Stimulated activated naive CD8-positive, alpha-beta T cell treated with anti-CD3 and anti-CD28 coated beads, Interleukin-15, amount 100 ng/mL, for 72 hours (primary cell): ENCODE results near the gene CEP78.
"Not testable (repeated sequence)": the region's sequence is repeated elsewhere in the genome, so short reads cannot be mapped to it uniquely, and the experiment has no call there.

Source experiments
- ATAC-seq: fragments of 150-1000 bp; cut with Tn5 transposase; 2 replicates; pipeline ENCODE4 v1.10.0; 2021; ENCODE audit warnings: mild to moderate bottlenecking, moderate library complexity
- DNase-seq, 2 donors: peaks; one replicate each; pipeline ENCODE4 v3.0.0; 2021 to 2022
- H3K27ac Mint-ChIP-seq, 2 donors: one replicate each; pipeline ENCODE4 v1.8.0; 2022; ENCODE audit warnings: mild to moderate bottlenecking in 2 of 2, mixed read lengths in 2 of 2, moderate library complexity in 2 of 2
- H3K27me3 Mint-ChIP-seq: one replicate; pipeline ENCODE4 v1.8.0; 2022; ENCODE audit warnings: mixed read lengths
- H3K4me1 Mint-ChIP-seq: one replicate; pipeline ENCODE4 v1.8.0; 2022; ENCODE audit warnings: mild to moderate bottlenecking, mixed read lengths
- H3K4me3 Mint-ChIP-seq, 2 donors: one replicate each; pipeline ENCODE4 v1.8.0; 2022; ENCODE audit warnings: mild to moderate bottlenecking in 2 of 2, mixed read lengths in 2 of 2, moderate library complexity in 1 of 2
- H3K9me3 Mint-ChIP-seq, 2 donors: one replicate each; pipeline ENCODE4 v1.8.0; 2022; ENCODE audit warnings: mixed read lengths in 2 of 2

Gene CEP78, protein sequence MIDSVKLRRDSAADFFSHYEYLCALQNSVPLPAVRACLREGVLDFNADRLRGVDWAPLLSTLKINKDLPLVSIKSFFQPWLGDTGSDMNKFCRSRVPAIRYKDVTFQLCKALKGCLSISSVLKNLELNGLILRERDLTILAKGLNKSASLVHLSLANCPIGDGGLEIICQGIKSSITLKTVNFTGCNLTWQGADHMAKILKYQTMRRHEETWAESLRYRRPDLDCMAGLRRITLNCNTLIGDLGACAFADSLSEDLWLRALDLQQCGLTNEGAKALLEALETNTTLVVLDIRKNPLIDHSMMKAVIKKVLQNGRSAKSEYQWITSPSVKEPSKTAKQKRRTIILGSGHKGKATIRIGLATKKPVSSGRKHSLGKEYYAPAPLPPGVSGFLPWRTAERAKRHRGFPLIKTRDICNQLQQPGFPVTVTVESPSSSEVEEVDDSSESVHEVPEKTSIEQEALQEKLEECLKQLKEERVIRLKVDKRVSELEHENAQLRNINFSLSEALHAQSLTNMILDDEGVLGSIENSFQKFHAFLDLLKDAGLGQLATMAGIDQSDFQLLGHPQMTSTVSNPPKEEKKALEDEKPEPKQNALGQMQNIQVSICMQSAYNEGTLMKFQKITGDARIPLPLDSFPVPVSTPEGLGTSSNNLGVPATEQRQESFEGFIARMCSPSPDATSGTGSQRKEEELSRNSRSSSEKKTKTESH

DNA sequence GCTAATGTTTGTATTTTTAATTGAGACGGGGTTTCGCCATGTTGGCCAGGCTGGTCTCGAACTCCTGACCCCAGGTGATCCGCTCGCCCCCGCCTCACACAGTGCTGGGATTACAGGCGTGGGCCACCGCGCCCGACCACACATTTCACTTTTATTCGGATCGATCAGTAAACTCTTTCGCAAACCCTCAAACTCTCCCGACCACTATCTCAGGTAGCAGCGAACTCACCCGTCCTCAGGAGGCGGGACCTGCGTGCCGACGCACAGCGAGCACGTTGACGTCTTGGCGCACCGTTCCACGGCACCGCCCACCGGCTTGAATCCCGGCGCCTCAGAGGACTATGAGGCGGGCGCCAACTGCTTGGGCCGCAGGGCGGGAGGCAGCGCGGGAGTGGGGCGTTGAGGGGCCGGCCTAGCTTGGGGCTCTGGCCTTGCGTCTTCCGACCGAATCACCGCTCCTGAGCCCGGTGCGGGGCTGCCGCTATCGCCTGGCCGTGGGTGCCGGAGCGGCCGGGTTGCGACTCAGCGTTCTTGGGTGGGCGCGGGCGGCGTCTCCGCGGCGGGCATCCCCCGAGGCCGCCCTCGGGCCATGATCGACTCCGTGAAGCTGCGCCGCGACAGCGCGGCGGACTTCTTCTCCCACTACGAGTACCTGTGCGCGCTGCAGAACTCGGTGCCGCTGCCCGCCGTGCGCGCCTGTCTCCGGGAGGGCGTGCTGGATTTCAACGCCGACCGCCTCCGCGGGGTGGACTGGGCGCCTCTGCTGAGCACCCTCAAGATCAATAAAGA, at the start of gene CEP78:
CEP78 (plus strand) TSS at position 314 of the 789 bp plus-strand sequence; CDS start at position 590, 276 bp downstream.
- no peaks in the 10 kb centered on the region for H3K27me3 Mint-ChIP-seq
- peak within 1 kb of the TSS; percentile 85 to 90 for H3K27ac Mint-ChIP-seq
- DNase-seq (peak; percentile 89 to 91), ATAC-seq (peak; percentile 97)
- H3K4me3 Mint-ChIP-seq: peak within 1 kb of the TSS; percentile 83 to 95
- peaks cover 33% of the 10 kb centered on the region for H3K4me1 Mint-ChIP-seq
- no peaks in the 10 kb centered on the region for H3K9me3 Mint-ChIP-seq

DNA sequence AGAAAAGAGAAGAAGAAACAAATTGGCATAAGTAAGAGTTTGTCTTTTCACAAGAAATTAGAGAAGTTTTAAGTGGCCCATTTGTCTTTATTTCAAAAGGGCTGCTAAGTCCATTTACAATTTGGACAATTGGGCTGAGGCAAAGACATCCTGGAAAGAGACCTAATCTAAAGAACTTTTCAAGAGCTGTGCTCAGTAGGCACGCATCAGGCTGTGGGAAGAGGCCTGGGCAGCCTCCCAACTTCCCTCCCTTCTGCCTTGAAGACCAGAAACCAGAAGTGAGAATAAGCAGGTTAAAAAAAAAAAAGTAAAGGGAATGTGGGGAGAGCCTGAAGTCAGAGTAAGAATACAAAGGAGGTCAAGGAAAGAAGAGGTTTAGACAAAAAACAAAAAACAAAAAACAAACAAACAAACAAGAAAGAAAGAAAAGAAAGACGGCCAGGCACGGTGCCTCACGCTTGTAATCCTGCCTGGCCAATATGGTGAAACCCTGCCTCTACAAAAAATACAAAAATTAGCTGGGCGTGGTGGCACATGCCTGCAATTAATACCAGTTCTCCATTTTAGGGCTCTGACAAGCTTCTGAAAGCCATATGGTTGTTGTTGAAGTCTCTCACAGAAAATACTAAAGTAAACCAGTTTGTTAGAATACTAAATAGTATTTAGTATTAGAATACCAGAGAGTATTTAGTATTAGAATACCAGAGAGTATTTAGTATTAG, 48.0 kb upstream of the CEP78 start:
- Mint-ChIP-seq H3K4me3 (no peak overlapping the region), H3K27ac (no peak overlapping the region), H3K4me1 (peaks cover 6% of the 10 kb centered on the region), H3K9me3 (peaks cover 0 to 7% of the 10 kb centered on the region in 2 donors), H3K27me3 (no peaks in the 10 kb centered on the region)
- ATAC-seq: no peak
- no peak for DNase-seq

DNA sequence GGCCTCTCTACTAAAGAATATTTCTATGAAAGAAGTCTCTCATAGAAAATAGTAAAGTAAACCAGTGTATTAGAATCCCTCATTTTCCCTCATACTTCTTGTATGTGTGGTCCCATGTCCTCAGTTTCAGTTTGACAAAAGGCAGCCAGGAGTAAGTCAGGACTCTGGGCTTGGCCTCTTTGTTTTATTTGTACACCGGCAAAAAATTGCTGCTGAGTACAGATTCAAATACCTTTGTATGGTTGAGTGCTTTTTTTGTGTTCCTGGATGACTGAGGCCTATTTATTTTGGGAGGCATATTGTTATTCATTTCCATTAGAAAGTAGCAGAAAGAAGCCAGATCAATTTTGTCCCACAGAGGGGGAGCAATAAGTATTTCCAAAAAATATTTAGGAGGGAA, 47.3 kb upstream of the CEP78 start:
- Mint-ChIP-seq H3K27ac (no peak overlapping the region), H3K27me3 (no peaks in the 10 kb centered on the region), H3K9me3 (peaks cover 0 to 14% of the 10 kb centered on the region in 2 donors), H3K4me3 (no peak overlapping the region), H3K4me1 (peaks cover 12% of the 10 kb centered on the region)
- no peak for DNase-seq
- no peak for ATAC-seq

DNA sequence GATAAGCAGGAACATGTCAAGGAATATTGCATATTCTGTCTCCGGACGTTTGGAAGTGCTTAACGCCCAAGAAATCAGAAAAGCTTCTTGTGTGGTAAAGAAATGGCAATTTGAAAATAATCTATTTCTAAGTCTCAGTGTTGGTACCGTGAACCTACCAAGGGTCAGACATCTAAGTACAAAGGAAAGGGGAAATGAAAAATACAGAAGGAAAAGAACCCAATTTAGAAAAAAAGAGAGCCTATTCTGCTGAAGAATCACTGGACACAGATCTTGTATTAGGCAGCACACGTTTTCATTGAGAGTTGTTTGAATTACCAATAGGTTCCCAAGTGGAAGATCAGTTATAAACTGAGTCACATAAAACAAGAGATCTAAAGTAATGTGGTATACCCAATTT, 46.9 kb upstream of the CEP78 start:
- Mint-ChIP-seq H3K27ac (no peak overlapping the region), H3K4me1 (peaks cover 14% of the 10 kb centered on the region), H3K27me3 (no peaks in the 10 kb centered on the region), H3K4me3 (no peak overlapping the region), H3K9me3 (peaks cover 0 to 18% of the 10 kb centered on the region in 2 donors)
- DNase-seq (no peak), ATAC-seq (no peak)

DNA sequence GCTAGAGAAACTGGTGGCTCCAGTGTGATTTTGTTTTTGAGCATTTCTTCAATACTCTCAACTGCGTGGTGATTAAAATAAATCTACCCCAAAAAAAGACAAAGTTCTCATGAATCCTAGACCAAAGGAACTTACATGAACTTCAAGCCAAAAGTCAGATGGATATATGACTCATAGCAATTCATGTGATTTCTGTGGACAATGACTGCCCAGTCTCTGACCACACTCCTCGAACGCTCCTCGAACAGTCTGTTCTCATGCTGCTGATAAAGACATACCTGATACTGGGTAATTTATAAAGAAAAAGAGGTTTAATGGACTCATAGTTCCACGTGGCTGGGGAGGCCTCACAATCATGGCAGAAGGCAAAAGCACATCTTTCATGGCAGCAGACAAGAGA, 46.4 kb upstream of the CEP78 start:
- Mint-ChIP-seq H3K4me1 (peaks cover 14% of the 10 kb centered on the region), H3K27me3 (no peaks in the 10 kb centered on the region), H3K9me3 (peaks cover 4 to 22% of the 10 kb centered on the region in 2 donors)

DNA sequence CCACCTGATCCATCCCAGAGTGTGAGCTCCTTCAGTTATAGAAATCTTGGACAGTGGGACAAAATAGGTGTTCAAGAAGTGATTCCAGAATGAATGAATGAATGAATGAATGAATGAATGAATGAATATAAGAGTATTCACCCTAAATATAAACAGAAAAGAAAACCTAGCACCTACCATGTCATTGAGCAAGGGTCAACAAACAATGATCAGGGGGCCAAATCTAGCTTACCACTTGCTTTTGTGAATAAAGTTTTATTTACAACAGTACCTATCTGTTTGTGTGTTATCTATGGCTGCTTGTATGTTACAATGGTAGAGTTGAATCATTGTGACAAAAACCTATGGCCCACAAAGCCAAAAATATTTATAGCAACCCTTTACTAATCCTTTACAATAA, 43.9 kb upstream of the CEP78 start:
- DNase-seq (no peak), ATAC-seq (no peak)
- Mint-ChIP-seq H3K9me3 (peaks cover 5 to 30% of the 10 kb centered on the region in 2 donors), H3K27ac (no peak overlapping the region), H3K4me3 (no peak overlapping the region), H3K4me1 (peaks cover 14% of the 10 kb centered on the region), H3K27me3 (no peaks in the 10 kb centered on the region)

More for the DNA sequence above, 46.4 kb upstream of the CEP78 start:
- Mint-ChIP-seq H3K27ac (no peak overlapping the region), H3K4me3 (no peak overlapping the region)
- no peak for DNase-seq
- ATAC-seq: no peak

DNA sequence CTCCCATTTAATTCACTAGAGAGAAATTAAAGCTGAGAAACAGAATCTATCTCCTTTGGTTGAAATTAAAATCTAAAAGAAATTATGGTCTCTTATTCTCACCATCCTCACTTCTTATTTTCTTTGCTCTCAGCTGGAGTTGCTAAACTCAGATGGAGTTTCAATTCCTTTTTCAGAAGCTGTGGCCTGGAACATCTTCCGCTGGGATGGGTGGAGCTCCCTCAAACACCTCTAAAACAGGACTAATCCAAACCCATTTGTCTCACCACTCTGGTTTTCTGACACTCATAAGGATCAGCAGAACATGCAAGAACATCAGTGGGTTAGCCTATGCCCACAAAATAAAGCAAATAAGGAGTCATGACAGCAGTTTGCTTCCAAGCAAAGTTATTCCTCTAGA, 39.6 kb upstream of the CEP78 start:
- H3K4me3 Mint-ChIP-seq: no peak overlapping the region
- DNase-seq: no peak
- no peak overlapping the region for H3K27ac Mint-ChIP-seq
- peaks cover 20% of the 10 kb centered on the region for H3K4me1 Mint-ChIP-seq
- no peaks in the 10 kb centered on the region for H3K27me3 Mint-ChIP-seq
- no peak for ATAC-seq
- peaks cover 9 to 38% of the 10 kb centered on the region in 2 donors for H3K9me3 Mint-ChIP-seq

DNA sequence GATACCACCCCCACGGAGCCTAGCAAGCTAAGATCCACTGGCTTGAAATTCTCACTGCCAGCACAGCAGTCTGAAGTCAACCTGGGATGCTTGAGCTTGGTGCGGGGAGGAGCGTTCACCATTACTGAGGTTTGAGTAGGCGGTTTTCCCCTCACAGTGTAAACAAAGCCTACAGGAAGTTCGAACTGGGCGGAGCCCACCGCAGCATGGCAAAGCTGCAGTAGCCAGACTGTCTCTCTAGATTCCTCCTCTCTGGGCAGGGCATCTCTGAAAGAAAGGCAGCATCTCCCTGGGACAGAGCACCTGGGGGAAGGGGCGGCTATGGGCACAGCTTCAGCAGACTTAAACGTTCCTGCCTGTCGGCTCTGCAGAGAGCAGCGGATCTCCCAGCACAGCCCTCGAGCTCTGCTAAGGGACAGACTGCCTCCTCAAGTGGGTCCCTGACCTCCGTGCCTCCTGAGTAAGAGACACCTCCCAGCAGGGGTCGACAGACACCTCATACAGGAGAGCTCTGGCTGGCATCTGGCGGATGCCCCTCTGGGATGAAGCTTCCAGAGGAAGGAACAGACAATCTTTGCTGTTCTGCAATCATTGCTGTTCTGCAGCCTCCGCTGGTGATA, 34.6 kb upstream of the CEP78 start:
- Mint-ChIP-seq H3K4me1 (peaks cover 20% of the 10 kb centered on the region), H3K4me3 (peak overlapping the region; percentile 9 to 54), H3K27ac (peak overlapping the region in 1 of 2 donors; percentile 77), H3K9me3 (peaks cover 30 to 51% of the 10 kb centered on the region in 2 donors)
- DNase-seq (peak; percentile 33 to 56), ATAC-seq (peak; percentile 88)
- not testable (repeated sequence) for H3K27me3 Mint-ChIP-seq

DNA sequence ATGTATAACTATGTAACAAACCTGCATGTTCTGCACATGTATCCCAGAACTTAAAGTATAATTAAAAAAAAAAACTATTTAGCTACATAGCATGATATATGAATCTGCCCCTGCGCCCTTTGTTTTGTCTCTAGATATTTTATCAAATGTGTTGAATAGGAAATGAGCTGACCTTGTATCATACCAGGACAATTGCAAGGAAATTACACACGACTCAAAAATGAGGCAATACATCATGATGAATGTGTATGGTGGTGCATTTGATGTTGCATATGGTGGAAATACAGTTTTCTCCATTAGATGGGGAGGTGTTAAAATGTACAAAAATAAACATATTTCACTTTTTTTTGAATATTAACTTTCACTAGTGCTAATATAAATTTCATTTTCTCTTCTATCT, 28.6 kb upstream of the CEP78 start:
- no peak for ATAC-seq
- Mint-ChIP-seq H3K27me3 (no peaks in the 10 kb centered on the region), H3K4me3 (no peak overlapping the region)

DNA sequence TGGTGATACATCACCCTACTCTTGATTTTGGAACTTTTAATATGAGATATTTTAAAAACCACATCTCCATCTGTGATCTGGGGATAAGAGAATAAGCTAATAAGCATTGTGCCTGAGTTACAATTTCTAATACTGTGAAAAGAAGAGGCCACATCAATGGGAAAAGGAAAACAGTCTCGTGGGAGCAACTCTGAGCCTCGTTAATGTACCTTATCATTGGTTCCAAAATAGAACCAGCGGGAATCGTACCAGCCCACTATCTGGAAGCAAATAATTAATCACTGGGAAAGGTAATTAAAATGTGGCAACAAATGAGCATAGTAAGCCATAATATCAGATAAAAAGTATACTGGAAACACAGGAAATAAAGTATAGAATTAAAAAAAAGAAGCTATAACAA, 28.0 kb upstream of the CEP78 start:
- no peaks in the 10 kb centered on the region for H3K27me3 Mint-ChIP-seq
- H3K4me3 Mint-ChIP-seq: no peak overlapping the region
- H3K9me3 Mint-ChIP-seq: peaks cover 22 to 23% of the 10 kb centered on the region in 2 donors
- ATAC-seq (no peak), DNase-seq (no peak)
- H3K4me1 Mint-ChIP-seq: peaks cover 31% of the 10 kb centered on the region
- H3K27ac Mint-ChIP-seq: no peak overlapping the region

More for the DNA sequence above, 28.6 kb upstream of the CEP78 start:
- Mint-ChIP-seq H3K4me1 (peaks cover 25% of the 10 kb centered on the region), H3K27ac (no peak overlapping the region), H3K9me3 (peaks cover 25 to 27% of the 10 kb centered on the region in 2 donors)
- no peak for DNase-seq

DNA sequence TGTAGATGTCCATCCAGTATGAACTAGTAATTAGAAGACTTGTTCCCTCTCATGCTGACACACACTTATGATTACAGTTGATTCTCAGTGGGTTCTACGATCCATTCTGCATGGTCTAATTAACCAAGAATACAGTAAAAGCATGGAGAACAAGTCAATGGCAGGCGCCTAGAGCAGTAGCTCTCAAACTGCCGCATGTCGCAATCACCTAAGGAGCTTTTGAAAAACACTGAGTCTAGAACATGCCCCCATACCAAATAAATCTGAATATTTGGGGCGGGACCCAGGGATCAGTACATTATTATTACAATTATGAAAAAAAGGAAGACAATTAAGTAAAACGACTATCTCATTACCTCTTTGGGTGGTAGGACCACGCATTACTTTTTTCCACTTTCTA, 26.7 kb upstream of the CEP78 start:
- no peak for ATAC-seq
- H3K27ac Mint-ChIP-seq: no peak overlapping the region
- H3K4me1 Mint-ChIP-seq: peaks cover 36% of the 10 kb centered on the region
- no peak for DNase-seq
- no peak overlapping the region for H3K4me3 Mint-ChIP-seq
- H3K9me3 Mint-ChIP-seq: peaks cover 10 to 11% of the 10 kb centered on the region in 2 donors
- no peaks in the 10 kb centered on the region for H3K27me3 Mint-ChIP-seq

DNA sequence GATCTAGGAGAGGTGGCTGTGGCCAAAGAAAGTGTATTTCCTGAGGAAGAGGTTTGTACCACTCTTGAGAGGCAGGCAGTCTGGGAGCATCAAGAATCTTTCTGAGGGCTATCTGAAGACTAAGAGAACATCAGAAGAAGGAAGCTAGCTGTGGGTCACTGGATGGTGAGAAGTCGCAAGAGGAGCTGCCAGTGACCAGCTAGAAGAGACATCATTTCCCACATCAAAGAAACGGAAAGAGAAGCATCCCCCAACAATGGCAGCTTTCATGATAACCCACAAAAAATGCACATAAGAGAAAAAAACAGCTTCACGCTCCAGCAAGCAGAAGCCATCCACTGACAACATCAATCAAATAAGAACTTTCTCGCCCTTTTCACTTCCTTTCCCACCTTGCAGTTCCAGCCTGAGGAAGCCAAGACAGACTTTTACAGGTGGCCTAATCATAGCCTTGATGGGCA, 25.0 kb upstream of the CEP78 start:
- peak overlapping the region in 1 of 2 donors; percentile 64 for H3K27ac Mint-ChIP-seq
- ATAC-seq: peak; percentile 67
- no peak for DNase-seq
- peaks cover 0 to 10% of the 10 kb centered on the region in 2 donors for H3K9me3 Mint-ChIP-seq
- H3K27me3 Mint-ChIP-seq: no peaks in the 10 kb centered on the region
- peak overlapping the region; percentile 17 to 33 for H3K4me3 Mint-ChIP-seq
- H3K4me1 Mint-ChIP-seq: peaks cover 36% of the 10 kb centered on the region

DNA sequence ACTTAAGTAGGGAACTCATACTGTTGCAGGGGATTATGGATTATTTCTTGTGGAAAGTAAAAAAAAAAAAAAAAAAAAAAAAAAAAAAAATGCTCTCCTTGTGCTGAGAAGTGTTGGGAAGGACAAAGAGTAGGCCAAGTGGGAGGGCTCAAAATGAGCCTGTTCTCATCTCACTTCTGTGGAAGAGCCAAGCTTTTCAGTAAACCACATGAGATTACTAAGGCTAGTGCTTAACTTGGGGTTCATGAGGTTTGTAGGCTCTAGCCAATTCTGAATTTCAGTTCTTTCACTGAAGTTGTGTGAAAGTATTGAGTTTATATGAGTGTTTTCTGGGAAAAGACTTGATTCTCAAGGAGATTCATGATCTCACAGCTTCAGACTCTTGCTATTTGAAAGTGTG, 23.0 kb upstream of the CEP78 start:
- H3K4me3 Mint-ChIP-seq: no peak overlapping the region
- peaks cover 36% of the 10 kb centered on the region for H3K4me1 Mint-ChIP-seq
- ATAC-seq (no peak), DNase-seq (no peak)
- H3K27ac Mint-ChIP-seq: no peak overlapping the region
- H3K27me3 Mint-ChIP-seq: no peaks in the 10 kb centered on the region
- no peaks in the 10 kb centered on the region for H3K9me3 Mint-ChIP-seq

DNA sequence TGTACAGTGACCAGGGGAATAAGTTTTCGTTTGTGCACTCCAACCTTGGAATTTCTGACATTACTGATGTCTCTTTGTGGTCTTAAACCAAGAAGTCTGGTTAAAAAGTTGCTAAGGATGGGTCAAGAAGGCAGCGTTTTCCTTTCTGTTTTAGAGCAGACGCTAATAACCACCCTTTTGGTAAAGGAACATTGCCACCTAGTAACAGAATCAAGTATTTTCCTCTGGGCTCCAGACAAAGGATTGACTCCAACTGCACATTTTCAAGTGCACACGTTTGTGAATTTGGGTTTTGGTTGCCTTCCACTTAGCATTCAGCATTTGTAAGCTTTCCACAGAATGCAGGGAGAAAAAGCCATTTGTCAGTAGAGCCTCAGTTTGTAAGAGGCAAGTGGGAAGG, 22.2 kb upstream of the CEP78 start:
- Mint-ChIP-seq H3K27ac (peak overlapping the region in 1 of 2 donors; percentile 75), H3K27me3 (no peaks in the 10 kb centered on the region), H3K9me3 (no peaks in the 10 kb centered on the region), H3K4me3 (no peak overlapping the region), H3K4me1 (peaks cover 36% of the 10 kb centered on the region)
- DNase-seq (no peak), ATAC-seq (peak; percentile 66)
